ENCODE results near the gene ANK2. TPM values are rescaled to one million over a fixed set of nuclear protein-coding genes. Genes with fewer than 3 reads are reported as not detected.

Gene ANK2
- total RNA-seq, 2 experiments from 2014 or later, result 0.36 TPM; not detected in 1

GRCh38 chr4:113187358-113187757 lies 137.9 kb downstream of the ANK2 start:
- Mint-ChIP-seq H3K27me3 (peaks cover 4% of the 10 kb centered on the region), H3K27ac (no peak overlapping the region), H3K36me3 (ENCODE audit: low read depth) (no peaks in the 10 kb centered on the region), H3K4me3 (no peak overlapping the region), H3K4me1 (ENCODE audit: low read depth) (no peaks in the 10 kb centered on the region), H3K9me3 (no peaks in the 10 kb centered on the region)
- Histone ChIP-seq H3K36me3 (ENCODE audit: insufficient read depth, low read length) (no peaks in the 10 kb centered on the region), H3K27ac (ENCODE audit: low read depth in 1 of 2, low read length in 2 of 2) (no peak overlapping the region), H3K4me1 (ENCODE audit: insufficient read depth, low read length) (no peaks in the 10 kb centered on the region), H3K27me3 (ENCODE audit: control insufficient read depth in 1 of 2, insufficient read depth in 2 of 2, low read length in 2 of 2) (no peaks in the 10 kb centered on the region), H3K9me3 (ENCODE audit: control insufficient read depth in 1 of 2, insufficient read depth in 1 of 2, low read length in 2 of 2) (no peaks in the 10 kb centered on the region), H3K4me3 (ENCODE audit: low read length) (no peak overlapping the region)
- DNase-seq (no peak), ATAC-seq (ENCODE audit: poor library complexity) (no peak)
- no peak for TF ChIP-seq CTCF (IDR thresholded peaks at IDR 0.05)
- ChIA-PET CTCF (no interaction called here), POLR2A (no interaction called here)
- intact Hi-C loops (cut with DNase I, micrococcal nuclease), result no loop called here

DNA sequence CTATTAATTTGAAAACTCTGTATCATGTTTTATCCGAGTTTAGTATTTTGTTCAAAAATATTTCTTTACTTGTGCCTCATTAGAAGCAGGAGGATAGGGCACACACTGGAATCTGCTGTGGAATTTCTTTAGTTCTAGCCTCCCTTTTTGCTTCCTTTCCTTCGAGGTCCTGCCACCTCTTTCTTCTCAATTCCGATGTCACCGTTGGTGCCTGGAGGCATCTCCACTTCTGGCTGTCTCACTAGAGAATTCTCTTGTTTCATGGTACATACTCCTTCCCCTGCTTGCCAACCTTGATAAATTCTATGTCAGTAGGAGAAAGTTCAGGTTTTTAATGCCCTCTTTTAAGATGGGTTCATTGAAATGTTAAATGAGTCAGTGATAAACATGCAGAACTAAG lies 140.1 kb downstream of the ANK2 start:
- H3K36me3 Mint-ChIP-seq (ENCODE audit: low read depth), result no peaks in the 10 kb centered on the region
- DNase-seq (no peak), ATAC-seq (ENCODE audit: poor library complexity) (no peak)
- no peak overlapping the region for H3K4me3 Mint-ChIP-seq
- no peaks in the 10 kb centered on the region for H3K9me3 Mint-ChIP-seq
- no peaks in the 10 kb centered on the region for H3K4me1 ChIP-seq (ENCODE audit: insufficient read depth, low read length)
- TF ChIP-seq CTCF (IDR thresholded peaks at IDR 0.05), result no peak
- H3K27ac Mint-ChIP-seq, result no peak overlapping the region
- POLR2A ChIA-PET, result no interaction called here
- CTCF ChIA-PET, result interaction anchor here (1.1 kb wide), 1 partner anchor 7 kb away, joined by 3 read pairs; no protein-coding TSS in a partner anchor
- no peak overlapping the region for H3K27ac ChIP-seq (ENCODE audit: low read depth in 1 of 2, low read length in 2 of 2)
- intact Hi-C loops (cut with DNase I, micrococcal nuclease), result no loop called here
- H3K4me3 ChIP-seq (ENCODE audit: low read length), result no peak overlapping the region
- no peaks in the 10 kb centered on the region for H3K9me3 ChIP-seq (ENCODE audit: control insufficient read depth in 1 of 2, insufficient read depth in 1 of 2, low read length in 2 of 2)
- H3K4me1 Mint-ChIP-seq (ENCODE audit: low read depth), result no peaks in the 10 kb centered on the region
- H3K36me3 ChIP-seq (ENCODE audit: insufficient read depth, low read length), result no peaks in the 10 kb centered on the region
- peaks cover 4% of the 10 kb centered on the region for H3K27me3 Mint-ChIP-seq
- no peaks in the 10 kb centered on the region for H3K27me3 ChIP-seq (ENCODE audit: control insufficient read depth in 1 of 2, insufficient read depth in 2 of 2, low read length in 2 of 2)

DNA sequence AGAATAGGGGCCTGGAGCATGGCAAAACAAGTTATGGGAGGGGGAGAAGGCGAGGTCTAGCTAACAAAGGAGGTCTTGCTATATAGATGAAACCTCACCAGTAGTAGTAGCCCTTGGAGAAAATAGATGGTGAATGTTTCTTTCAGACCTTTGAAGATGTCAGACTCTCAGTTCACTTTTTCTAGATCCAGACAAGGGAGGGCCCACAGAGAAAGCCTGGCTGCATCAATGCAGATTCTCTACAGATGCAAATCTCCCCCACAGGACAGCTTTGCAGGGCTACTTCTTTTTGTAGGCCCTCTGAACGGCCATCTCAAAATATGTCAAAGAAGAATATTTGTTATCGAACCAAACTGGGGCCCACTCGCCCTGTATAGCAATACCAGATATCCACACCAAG lies 159.7 kb downstream of the ANK2 start:
- ChIA-PET CTCF (no interaction called here), POLR2A (no interaction called here)
- H3K4me1 Mint-ChIP-seq (ENCODE audit: low read depth), result no peaks in the 10 kb centered on the region
- Histone ChIP-seq H3K4me1 (ENCODE audit: insufficient read depth, low read length) (no peaks in the 10 kb centered on the region), H3K27ac (ENCODE audit: low read depth in 1 of 2, low read length in 2 of 2) (no peak overlapping the region), H3K9me3 (ENCODE audit: control insufficient read depth in 1 of 2, insufficient read depth in 1 of 2, low read length in 2 of 2) (no peaks in the 10 kb centered on the region), H3K27me3 (ENCODE audit: control insufficient read depth in 1 of 2, insufficient read depth in 2 of 2, low read length in 2 of 2) (no peaks in the 10 kb centered on the region), H3K4me3 (ENCODE audit: low read length) (no peak overlapping the region), H3K36me3 (ENCODE audit: insufficient read depth, low read length) (no peaks in the 10 kb centered on the region)
- no peak for ATAC-seq (ENCODE audit: poor library complexity)
- no peak for DNase-seq
- intact Hi-C loops (cut with DNase I, micrococcal nuclease), result no loop called here
- no peaks in the 10 kb centered on the region for H3K36me3 Mint-ChIP-seq (ENCODE audit: low read depth)
- no peaks in the 10 kb centered on the region for H3K9me3 Mint-ChIP-seq
- H3K4me3 Mint-ChIP-seq, result no peak overlapping the region
- no peak overlapping the region for H3K27ac Mint-ChIP-seq
- no peaks in the 10 kb centered on the region for H3K27me3 Mint-ChIP-seq
- TF ChIP-seq CTCF (IDR thresholded peaks at IDR 0.05), result no peak

Data from CD4-positive, alpha-beta T cell (primary cell).